GM19452 (cell line): ENCODE data around the gene GRM7.
"Not testable (repeated sequence)": the region's sequence is repeated elsewhere in the genome, so short reads cannot be mapped to it uniquely, and the experiment has no call there.

Source experiments
- ATAC-seq: cut with Tn5 transposase; IDR thresholded peaks from one replicate; pipeline ENCODE4 v1.9.1; 2021; ENCODE audit not compliant: unreplicated experiment

Gene GRM7

DNA sequence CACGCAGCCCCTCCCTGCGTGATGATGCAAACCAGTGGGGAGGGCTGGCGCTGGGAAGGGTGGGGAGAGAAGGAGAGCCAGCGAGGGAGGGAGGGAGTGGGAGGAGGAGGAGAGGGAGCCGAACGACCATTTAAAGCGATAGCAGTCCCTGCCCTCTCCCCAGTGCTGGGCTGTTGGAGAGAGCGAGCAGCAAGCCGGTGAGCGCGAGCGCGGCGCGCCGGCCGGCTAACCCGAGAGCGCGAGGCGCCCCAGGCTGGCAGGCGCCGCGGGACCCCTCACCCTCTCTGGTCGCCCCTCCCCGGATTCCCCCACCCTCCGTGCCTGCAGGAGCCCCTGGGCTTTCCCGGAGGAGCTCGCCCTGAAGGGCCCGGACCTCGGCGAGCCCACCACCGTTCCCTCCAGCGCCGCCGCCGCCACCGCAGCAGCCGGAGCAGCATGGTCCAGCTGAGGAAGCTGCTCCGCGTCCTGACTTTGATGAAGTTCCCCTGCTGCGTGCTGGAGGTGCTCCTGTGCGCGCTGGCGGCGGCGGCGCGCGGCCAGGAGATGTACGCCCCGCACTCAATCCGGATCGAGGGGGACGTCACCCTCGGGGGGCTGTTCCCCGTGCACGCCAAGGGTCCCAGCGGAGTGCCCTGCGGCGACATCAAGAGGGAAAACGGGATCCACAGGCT lies at the start of gene GRM7:
TSS of gene GRM7 (plus strand) at position 162 of the 671 bp plus-strand sequence.
- no peak for ATAC-seq

DNA sequence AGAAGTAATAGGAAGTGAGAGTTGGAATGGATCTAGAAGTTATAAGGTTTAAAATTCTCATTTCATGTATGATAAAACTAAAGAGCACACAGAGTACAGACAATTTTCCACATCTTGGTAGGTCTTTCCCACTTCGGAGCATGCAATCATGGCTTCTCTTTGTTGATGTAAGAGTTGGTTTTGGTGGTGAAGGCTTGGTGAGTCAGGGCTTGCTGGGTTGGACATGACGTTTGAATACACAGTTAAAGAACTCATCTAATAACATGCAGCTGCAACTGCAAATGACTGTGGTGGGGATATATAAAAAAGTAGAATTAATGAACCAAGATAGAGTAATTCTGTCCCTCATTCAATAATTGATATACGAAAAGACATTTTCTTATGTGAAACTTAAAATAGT lies 39.5 kb upstream of the GRM7 start:
- no peak for ATAC-seq

DNA sequence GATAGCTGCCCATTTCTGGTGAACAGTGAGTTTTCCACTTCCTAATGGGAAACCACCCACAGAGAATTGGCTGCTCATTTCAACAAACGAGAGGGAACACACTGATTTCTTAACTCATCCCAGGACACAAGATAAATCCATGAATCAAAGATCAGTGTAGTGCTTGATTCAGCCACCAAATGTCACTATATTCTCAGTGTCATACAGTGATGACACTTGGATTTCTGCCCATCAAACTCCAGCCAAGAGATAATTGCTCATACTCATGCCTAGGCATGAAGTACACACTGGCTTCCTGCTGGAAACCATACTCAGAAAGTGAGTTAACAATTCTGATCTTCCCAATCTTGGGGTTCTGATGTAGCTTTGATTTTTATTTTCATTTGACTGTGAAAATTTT lies 35.4 kb upstream of the GRM7 start:
- no peak for ATAC-seq

DNA sequence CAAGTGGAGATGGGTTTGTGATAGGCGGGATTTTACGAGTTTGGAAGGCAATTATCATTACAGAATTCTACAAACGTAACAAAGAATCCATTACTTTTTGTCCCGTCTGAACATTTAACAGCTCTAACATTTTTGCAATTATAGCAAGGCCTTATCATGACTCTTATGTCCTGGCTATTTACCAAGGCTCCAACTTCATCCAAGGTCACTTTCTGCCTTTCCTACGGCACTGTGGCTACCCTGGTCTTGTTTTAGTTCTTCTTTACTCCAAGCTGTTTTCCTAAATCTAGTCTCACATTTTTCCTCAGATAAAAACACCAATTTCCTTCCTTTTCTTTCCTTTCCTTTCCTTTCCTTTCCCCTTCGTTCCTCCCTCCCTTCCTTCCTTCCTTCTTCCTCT lies 33.5 kb upstream of the GRM7 start:
- ATAC-seq = no peak

DNA sequence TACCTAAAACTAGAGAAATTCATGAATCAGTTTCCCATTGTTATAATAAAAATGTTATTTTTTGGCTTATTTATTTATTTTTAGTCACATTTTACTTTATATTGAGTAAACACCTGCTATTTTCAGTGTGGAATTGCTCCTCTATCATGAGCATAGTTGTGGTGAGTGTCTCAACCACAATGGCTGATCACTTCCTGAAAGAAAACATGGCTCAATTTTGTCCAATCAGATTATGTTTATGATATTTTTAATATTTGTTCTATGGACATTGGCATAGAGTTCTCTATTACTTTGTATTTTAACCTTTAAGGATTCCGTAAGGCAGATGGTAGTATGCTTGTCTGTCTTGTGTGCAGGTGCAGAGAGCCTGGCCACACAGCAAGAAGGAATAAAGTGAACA lies 16.2 kb upstream of the GRM7 start:
- ATAC-seq = no peak

DNA sequence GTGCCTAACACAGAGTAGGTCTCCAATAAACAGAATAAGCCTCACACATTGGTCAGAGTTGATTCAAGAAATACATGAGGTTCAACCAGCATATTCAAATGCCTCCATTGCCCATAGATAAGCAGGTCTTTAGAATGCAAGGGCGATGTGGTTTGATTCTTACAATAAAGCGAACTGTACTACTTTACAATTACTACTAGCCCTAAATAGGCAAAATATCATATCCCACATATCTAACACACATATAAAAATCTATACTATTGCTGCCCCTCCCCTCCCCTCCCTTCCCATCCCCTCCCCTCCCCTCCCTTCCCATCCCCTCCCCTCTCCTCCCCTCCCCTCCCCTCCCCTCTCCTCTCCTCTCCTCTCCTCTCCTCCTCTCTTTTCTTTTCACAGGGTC lies 6.7 kb upstream of the GRM7 start:
- ATAC-seq = no peak

DNA sequence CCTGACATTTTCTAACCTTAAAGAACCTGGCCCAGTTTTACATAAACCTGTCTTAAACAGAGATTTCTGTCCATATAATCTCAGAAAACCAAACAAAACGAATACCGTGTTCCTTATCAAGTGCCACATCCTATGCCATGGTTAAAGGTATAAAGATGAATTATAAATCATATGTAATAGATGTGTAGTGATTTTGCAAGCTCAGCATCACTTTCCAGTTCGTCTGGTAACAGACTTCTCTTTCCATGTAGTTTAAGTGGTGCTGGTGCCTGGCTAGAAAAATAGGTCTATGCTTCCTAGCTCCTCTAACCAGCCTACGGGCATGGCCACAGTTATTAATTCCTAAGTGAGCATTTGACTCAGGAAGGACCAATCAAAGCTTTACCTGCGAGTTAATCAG lies 3.4 kb upstream of the GRM7 start:
- ATAC-seq = no peak

DNA sequence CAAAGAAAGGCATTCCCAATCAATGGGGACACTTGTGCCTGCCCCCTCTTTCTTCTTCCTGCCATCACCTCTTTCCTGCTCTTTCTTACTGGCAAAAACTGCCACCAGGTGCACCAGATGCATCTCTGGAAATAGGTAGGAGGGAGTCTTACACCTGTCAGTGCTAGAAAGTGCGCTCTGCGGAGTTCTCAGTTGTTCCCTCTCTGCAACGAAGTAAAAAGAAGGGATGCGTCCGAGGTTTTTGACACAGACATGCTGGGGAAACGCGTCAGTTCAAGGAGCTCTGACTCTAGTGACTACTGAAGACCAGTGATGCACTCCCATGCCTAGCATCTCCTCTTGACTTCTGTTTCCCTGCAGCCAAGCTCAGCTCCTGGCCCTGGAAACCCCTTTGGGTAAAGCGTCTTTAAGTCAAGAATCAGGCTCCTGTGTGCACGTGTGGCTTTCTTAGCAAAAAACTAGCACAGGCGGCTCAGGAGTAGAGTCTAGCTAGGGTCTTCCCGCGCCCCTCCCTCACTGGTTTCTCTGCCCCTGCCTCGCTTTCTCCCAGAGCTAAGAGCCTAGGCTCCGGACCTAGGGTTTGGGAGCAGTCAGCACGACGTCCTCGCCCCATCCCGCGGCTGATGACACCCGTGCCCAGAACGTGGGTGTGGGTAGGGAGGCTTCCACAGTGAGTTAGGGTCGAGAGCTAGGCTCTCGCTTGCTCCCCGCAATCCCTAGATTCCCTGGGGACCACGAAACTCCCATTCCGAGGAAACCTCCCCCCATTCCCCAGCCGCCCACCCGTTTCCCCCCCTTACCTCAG lies 564 bp upstream of the GRM7 start:
- no peak for ATAC-seq

DNA sequence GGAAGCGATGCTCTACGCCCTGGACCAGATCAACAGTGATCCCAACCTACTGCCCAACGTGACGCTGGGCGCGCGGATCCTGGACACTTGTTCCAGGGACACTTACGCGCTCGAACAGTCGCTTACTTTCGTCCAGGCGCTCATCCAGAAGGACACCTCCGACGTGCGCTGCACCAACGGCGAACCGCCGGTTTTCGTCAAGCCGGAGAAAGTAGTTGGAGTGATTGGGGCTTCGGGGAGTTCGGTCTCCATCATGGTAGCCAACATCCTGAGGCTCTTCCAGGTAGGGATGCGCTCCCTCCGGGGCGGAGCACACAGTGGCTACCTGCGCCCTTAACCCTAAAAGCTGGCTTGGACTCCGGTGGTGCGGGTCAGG lies 698 bp downstream of the GRM7 start:
- ATAC-seq = no peak

DNA sequence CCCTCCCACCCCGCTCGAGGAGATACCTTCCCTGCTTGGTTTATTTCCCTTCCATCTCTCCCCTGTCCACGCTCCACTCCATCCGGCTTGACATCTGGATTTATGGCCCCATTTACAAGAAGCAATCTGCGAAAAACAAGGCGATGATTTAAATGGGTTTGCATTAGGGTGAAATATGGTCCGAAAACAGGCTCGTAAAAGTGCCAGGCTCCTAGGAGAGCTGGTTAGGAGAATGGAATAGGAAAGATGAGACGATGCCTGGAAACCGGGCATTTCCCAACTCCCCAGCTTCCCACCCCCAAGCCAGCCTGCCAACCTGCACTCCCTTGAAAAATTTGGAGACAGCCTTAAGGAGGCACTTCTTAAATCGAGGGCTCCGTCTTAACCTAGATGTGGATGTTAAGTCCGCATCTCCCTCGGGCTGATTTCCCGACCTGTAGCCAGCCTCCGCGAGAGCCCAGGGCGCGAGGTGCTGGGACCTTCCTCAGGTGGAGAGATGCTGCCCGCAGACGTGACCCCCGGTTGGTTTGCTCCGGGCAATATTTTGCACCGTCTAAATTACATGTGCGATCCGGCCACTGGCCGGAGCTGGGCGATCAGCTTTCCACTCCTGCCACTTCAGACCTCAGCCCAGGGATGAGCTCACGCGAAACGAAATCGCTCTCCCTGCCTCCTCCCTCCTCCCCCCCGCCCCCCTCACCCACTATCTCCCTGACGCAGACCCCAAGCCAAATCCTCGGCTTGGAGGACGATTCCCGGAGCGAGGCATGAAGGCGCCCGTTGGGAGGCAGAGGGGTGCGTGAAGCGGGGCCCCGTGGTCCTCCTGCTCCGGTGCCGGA lies 1.3 kb downstream of the GRM7 start:
- no peak for ATAC-seq

DNA sequence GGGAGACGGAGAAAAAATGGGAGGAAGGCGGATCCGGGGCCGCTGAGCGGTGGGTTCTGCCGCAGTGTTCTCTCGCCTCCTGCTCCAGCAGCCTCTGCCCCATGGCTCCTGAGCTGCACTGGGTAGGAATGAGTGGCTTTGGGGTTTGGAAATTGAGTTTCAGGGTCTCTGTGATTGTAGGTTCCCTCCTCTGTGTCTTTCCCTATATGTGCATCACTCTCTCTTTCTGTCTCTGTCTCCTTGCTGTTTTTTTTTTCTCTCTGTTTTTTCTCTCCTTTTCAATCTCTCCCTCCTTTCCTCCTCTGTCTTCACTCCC lies 1.9 kb downstream of the GRM7 start:
- no peak for ATAC-seq

DNA sequence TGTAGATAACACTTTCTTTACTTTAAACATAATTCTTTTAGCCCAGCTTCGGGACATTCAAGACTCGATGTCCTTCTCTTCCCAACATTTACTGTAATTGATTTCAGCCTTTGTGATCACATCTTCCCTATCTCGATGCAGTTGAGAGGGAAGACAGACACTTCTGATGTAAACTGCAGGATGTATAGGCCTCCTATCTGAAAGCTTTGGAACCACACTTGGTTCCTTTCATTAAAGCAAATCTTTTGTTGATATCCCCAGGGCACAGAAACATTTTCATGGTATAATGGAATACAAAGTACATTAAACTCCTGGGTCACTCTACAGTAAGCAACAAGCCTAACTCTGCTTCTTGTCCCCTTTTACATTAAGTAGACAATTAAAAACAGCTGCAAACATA lies 6.4 kb downstream of the GRM7 start:
- no peak for ATAC-seq

DNA sequence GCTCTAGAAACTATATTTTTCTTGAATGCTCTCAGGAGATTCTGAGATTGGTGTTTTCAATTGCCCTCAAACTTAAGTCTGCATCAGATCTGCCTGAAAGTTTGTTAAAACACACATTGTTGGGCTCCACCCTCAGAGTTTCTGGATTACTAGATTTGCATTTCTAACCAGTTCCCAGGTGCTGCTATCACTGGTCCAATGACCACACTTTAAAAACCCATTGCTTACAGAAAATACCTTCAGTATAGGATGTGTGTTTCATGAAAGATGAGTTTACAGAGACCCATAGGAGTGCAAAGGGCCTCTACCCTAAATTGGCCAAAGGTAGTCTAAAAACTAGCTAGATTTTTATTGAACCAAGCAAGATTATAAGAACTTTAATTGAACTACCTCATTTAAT lies 17.8 kb downstream of the GRM7 start:
- ATAC-seq = no peak

DNA sequence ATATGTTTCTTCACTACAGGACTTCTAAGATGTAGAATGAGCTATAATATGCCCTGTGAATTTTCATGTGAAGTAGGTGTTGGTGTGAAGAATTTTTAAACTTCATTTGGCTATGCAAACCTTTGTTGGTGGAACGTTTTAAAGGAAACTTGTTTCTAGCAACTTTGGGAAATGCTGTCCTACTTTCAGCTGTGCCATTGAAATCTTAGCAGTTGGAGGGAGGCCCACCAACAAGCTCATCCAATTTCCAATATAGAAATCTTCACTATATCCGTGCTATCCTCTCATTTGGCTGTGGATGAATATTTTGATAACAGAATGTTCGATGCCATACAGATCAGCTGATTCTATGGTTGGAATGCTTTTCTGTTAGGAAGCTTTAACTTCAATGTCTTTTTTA lies 51.3 kb downstream of the GRM7 start:
- ATAC-seq = no peak

DNA sequence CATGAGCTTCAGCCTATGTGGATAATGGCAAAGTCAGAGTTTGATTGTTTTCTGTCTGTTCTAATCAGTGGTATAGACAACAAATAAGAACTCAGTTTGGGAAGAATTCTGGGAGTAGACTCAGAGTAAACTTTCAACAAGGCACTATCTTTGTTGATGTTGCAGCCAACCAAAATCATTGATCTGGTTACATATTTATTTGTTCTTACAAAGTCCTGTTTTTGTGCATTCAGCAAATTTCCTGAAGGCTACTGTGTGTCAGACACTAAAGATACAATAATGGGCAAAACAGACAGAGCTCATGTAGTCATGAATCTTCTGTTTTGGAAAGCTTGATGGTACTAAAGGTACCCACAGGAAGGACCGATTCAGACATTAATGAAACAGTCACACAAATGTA lies 55.0 kb downstream of the GRM7 start:
- ATAC-seq = no peak

DNA sequence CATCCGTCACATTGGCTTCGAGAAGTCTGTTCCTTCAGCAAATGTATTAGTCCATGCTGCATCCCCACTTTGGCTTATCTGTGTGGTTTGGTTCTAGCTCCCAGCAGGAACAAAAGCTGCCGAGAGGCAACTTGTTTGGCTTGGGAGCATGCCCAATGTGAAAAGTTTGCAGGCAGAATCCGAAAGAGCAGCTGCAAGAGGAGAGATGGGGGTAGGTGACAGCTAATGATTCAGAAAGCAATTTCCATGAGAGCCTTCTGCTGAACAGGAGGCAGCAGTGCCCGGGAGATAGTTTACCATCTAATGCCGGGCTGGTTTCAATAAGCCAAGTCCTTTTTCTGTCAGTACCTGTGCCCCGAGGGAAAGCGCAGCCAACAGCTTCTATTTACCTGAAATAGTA lies 60.2 kb downstream of the GRM7 start:
- ATAC-seq = no peak

DNA sequence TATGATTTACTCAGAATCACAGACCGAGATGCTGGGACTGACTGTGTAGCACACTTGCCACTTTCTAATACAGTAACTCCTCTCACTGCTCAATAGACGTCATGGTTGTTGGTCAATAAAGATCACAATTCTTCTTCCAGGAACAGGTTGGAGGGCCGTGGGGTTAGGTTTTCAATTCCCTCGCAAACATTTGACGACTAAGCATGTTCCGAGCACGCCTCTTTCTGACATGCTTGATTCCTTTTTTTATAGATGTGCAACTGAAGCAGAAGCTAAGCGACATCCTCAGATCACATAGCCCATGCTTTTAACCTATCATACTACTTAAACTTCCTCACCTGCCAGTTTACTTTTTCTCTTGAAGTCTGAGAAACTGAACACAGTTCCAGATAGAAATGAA lies 61.0 kb downstream of the GRM7 start:
- no peak for ATAC-seq

DNA sequence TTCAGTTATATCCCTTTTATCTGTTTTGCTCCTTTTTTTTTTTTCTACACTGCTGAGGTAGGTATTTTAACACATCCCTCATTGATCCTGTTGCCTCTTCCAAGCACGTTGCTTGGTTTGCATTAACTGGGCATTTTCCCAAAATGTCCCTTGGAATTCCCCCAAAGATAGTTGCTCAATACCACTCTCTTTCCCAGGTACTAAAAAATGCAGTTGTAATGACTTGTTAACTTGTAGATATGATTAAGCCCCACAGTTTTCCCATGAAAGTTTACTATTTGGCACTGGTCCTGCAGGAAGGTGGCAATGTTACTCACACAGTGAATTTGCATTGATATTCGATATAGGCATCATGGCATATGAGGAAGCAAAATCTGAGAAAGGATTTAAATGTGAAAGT lies 67.1 kb downstream of the GRM7 start:
- no peak for ATAC-seq

DNA sequence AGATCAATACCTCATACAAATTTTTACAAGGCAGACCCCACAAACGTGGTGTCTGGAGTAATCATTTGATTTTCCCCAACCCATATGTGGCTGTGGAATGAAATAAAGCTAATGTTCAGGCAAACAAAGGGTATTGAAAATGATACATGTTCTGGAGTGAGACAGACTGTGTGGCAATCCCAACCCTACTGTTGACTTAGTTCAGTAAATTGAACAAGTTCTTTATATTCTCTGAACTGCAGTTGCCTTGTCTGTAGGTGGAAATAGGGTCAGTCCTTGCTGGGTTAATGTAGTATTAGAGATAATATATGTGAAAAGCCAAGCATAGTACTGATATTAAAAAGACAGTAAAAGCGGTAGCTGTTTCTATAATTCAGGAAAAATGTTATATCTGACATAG lies 69.0 kb downstream of the GRM7 start:
- no peak for ATAC-seq

DNA sequence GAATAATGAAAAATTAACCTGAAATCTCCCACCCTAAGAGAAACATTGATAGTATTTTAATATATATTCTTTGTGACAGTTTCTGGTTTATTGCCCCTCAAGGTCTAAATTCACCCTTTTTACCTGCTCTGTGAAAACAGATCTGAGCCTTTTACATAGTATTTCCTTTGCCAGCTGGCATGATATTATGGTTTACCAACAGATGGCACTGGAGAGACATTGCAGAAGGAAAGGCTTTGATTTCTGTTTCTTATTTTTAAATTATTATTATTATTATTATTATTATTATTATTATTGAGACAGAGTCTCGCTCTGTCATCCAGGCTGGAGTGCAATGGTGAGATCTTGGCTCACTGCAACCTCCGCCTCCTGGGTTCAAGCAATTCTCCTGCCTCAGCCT lies 74.5 kb downstream of the GRM7 start:
- ATAC-seq = not testable (repeated sequence)

DNA sequence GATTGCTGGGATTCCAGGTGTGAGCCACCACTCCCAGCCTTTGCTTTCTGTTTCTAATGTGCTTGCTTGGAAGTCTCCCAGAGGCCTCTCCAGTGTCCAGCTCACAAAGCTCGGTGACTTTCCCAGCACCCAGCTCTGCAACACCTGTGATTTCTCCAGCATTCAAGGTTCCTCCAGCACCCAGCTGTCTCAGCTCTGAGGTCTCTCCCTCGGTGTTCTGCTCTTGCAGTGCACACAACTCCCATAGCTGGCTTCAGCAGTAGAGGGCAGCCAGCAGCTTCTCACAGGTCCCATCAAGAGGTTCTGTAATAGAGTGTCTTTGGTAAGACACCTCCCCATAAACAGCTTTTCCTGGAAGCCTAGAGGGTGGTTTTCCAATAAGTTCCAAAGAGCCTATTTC lies 75.1 kb downstream of the GRM7 start:
- ATAC-seq = no peak

DNA sequence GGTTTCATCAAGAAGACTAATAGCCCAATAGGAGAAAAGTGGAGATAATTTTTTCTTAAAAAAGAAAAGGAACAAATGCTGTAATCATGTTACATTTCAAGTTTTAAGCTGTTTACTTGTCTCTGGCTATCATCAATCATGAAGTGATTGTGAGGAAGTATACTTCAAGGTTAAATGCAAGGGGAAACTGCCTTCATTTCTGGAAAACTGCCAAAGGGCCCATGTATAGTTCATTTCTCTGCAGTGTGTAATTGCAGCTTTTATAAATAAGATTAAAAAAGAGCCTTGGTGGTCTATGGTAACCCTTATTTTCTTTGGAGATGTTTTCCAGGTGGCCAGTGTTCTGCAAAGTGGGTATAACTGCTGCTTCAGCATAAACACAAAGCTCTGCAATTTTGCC lies 101.9 kb downstream of the GRM7 start:
- ATAC-seq = no peak
